HepG2 (cell line): Measurements from ENCODE around the gene DMPK. TPM values are rescaled to one million over a fixed set of nuclear protein-coding genes. Genes with fewer than 3 reads are reported as not detected.

Source experiments
- ATAC-seq: fragments of 200-7000 bp; cut with Tn5 transposase; 3 replicates; pipeline ENCODE4 v1.9.1; 2020; ENCODE audit warnings: mild to moderate bottlenecking, moderate library complexity
- BruUV-seq: library from RNA; stranded (reverse); fragments of 400-500 nt; replicated peaks from 2 replicates; lab custom pipeline; 2021; lab: Mats Ljungman, UMichigan
- CTCF ChIA-PET: fragments of 300-600 bp; formaldehyde crosslinking; extraction: SDS; loops from one replicate; lab custom pipeline; 2021; ENCODE audit warnings: low total read pairs, inconsistent platforms, low intra/inter-chr PET ratio; lab: Yijun Ruan, JAX
- POLR2A ChIA-PET: fragments of 350-600 bp; sonication (Branson Sonifier 250); formaldehyde crosslinking; loops from one replicate; lab custom pipeline; 2020; ENCODE audit warnings: antibody characterized with exemption, inconsistent platforms; lab: Yijun Ruan, JAX
- DNase-seq: peaks from one replicate; pipeline ENCODE4 v3.0.0-alpha.2; 2015; ENCODE audit warnings: low spot score
- FAIRE-seq: peaks from 3 replicates; lab custom pipeline; 2011; peaks lifted over from hg19 to GRCh38; lab: Jason Lieb, UNC
- H2AFZ ChIP-seq: one replicate; pipeline ENCODE4 v1.6.1; 2011; ENCODE audit warnings: low read length, inconsistent platforms
- H3K27ac ChIP-seq: fragments of 300-600 bp; 3 replicates; pipeline ENCODE4 v1.8.0; 2011; ENCODE audit warnings: mixed run types, mild to moderate bottlenecking, mixed read lengths, low read length, inconsistent platforms; ENCODE audit not compliant: insufficient read depth; ENCODE audit errors: extremely low read length
- H3K27me3 ChIP-seq, 2 experiments: fragments of 200-600 bp in 1 of 2; 2 replicates in 1 of 2; 3 replicates in 1 of 2; pipeline versions ENCODE4 v1.6.0 to v1.8.0; 2011; ENCODE audit warnings: low read length in 2 of 2, mild to moderate bottlenecking in 2 of 2, moderate library complexity in 2 of 2, inconsistent platforms in 1 of 2; ENCODE audit not compliant: insufficient read depth in 2 of 2, control insufficient read depth in 1 of 2
- H3K36me3 ChIP-seq, 2 experiments: fragments of 200-600 bp in 1 of 2; replicated peaks in 1 of 2; 2 replicates in 1 of 2; 3 replicates in 1 of 2; pipeline versions ENCODE4 v1.5.1 to v1.8.0; 2011; ENCODE audit warnings: low read length in 2 of 2, inconsistent platforms in 1 of 2; ENCODE audit not compliant: insufficient read depth in 2 of 2, control insufficient read depth in 1 of 2
- H3K4me1 ChIP-seq: 2 replicates; pipeline ENCODE4 v1.5.1; 2012; ENCODE audit warnings: low read length, inconsistent platforms; ENCODE audit not compliant: insufficient read depth
- H3K4me2 ChIP-seq: 2 replicates; pipeline ENCODE4 v1.6.0; 2011; ENCODE audit warnings: low read depth, low read length, inconsistent platforms
- H3K4me3 ChIP-seq, 3 experiments: fragments of 200-600 bp in 1 of 3; sonication (generic), shearing (Covaris generic) in 1 of 3; replicated peaks in 1 of 3; 2 replicates each; pipeline ENCODE4 v1.5.1; 2011 to 2016; ENCODE audit warnings: low read length in 3 of 3, inconsistent platforms in 2 of 3, low read depth in 2 of 3, mild to moderate bottlenecking in 2 of 3, control low read depth in 1 of 3, mixed read lengths in 1 of 3; ENCODE audit not compliant: insufficient read depth in 1 of 3
- H3K79me2 ChIP-seq: one replicate; pipeline ENCODE4 v1.6.1; 2011; ENCODE audit warnings: low read length, inconsistent platforms; ENCODE audit not compliant: insufficient read depth
- H3K9ac ChIP-seq: 2 replicates; pipeline ENCODE4 v1.6.0; 2011; ENCODE audit warnings: mild to moderate bottlenecking, low read depth, low read length, inconsistent platforms; ENCODE audit not compliant: insufficient read depth
- H3K9me3 ChIP-seq: 2 replicates; pipeline ENCODE4 v1.5.1; 2012; ENCODE audit warnings: mild to moderate bottlenecking, low read length
- H4K20me1 ChIP-seq: 2 replicates; pipeline ENCODE4 v1.6.0; 2011; ENCODE audit warnings: inconsistent platforms, mild to moderate bottlenecking, low read length, moderate library complexity; ENCODE audit not compliant: insufficient read depth
- AGO2 ChIP-seq: fragments of 200-400 bp; formaldehyde crosslinking; optimal IDR thresholded peaks from 2 replicates; pipeline ENCODE3; 2017; ENCODE audit warnings: mild to moderate bottlenecking, low read depth, low read length, moderate library complexity
- IRX3 ChIP-seq: sonication (generic); formaldehyde crosslinking; IDR thresholded peaks from 2 replicates; pipeline ENCODE4 v1.8.1; 2023; ENCODE audit warnings: mild to moderate bottlenecking, low read depth, missing genetic modification reagents, borderline replicate concordance
- MAF1 ChIP-seq: sonication (generic); formaldehyde crosslinking; IDR thresholded peaks from 2 replicates; pipeline ENCODE4 v1.5.0; 2020; ENCODE audit warnings: missing genetic modification reagents, borderline replicate concordance
- MEIS1 ChIP-seq: sonication (generic); formaldehyde crosslinking; IDR thresholded peaks from 2 replicates; pipeline ENCODE4 v1.9.0; 2021; ENCODE audit warnings: mild to moderate bottlenecking, missing genetic modification reagents, moderate library complexity, borderline replicate concordance
- MXD1 ChIP-seq: sonication (generic); formaldehyde crosslinking; IDR thresholded peaks from 2 replicates; pipeline ENCODE4 v1.4.0; 2020; ENCODE audit warnings: mild to moderate bottlenecking, missing genetic modification reagents
- SNAI1 ChIP-seq: sonication (generic); formaldehyde crosslinking; IDR thresholded peaks from 2 replicates; pipeline ENCODE4 v1.5.0; 2020; ENCODE audit warnings: mild to moderate bottlenecking, missing genetic modification reagents, borderline replicate concordance
- ZNF556 ChIP-seq: sonication (generic); formaldehyde crosslinking; IDR thresholded peaks from 2 replicates; pipeline ENCODE4 v1.4.0; 2020; ENCODE audit warnings: mild to moderate bottlenecking, missing genetic modification reagents, borderline replicate concordance
- WGBS: methylation state at CpG from one replicate; pipeline ENCODE4 v1.1.6; 2017; ENCODE audit warnings: low lambda C conversion rate; 5-methylcytosine and 5-hydroxymethylcytosine counted together
- in situ Hi-C: cut with HindIII; loops from 2 replicates; pipeline ENCODE4 v1.10.0; 2017; ENCODE audit warnings: low pct_unique_long_range_greater_than_20kb; ENCODE audit not compliant: extremely low pct_ligation_motif_present
- intact Hi-C: fragments of 100-400 bp; cut with micrococcal nuclease; formaldehyde crosslinking; loops from one replicate; pipeline ENCODE4 v1.10.0; 2022; ENCODE audit not compliant: unreplicated experiment
- polyA plus RNA-seq, 8 experiments: library from polyadenylated mRNA; depleted of rRNA in 3 of 8; stranded (reverse) in 7 of 8; unstranded in 1 of 8; fragments of >200 nt; fragmentation: Illumina TruSeq in 4 of 8; extraction: Trizol in 4 of 8; gene quantifications; 2 replicates each; pipeline versions ENCODE4 v1.2.1 to v1.2.3, GENCODE V29; 2011 to 2016; ENCODE audit warnings: low read depth in 4 of 8, missing spikeins in 1 of 8, mixed read lengths in 1 of 8; ENCODE audit not compliant: insufficient read depth in 1 of 8
- total RNA-seq, 5 experiments: library from RNA; depleted of rRNA; stranded (reverse); fragments of >200 nt; fragmentation: Illumina TruSeq; extraction: Trizol; gene quantifications; 2 replicates each; pipeline ENCODE4 v1.2.3, GENCODE V29; 2016; ENCODE audit warnings: low read depth in 1 of 5
- TF ChIP-seq, protein P1 (sequence below): sonication (generic); formaldehyde crosslinking; IDR thresholded peaks from 2 replicates; pipeline ENCODE4 v1.4.0; 2020; ENCODE audit warnings: mild to moderate bottlenecking, missing genetic modification reagents, borderline replicate concordance

The DMPK gene
- total and polyA plus RNA-seq, 2 of the 13 experiments (the other 11 are each of a cell fraction or from before 2014, with no cell fraction given) = 5.3 to 8.8 TPM

- BruUV-seq = no TSS peak
- Histone ChIP-seq H3K27me3 (no peaks in the 10 kb centered on the region), H3K27ac (no peak overlapping the region), H3K79me2 (no peaks in the 10 kb centered on the region), H3K9me3 (no peaks in the 10 kb centered on the region), H3K4me1 (no peaks in the 10 kb centered on the region), H3K4me2 (no peak overlapping the region), H4K20me1 (no peaks in the 10 kb centered on the region), H3K9ac (no peak overlapping the region), H3K36me3 (peaks cover 40 to 69% of the 10 kb centered on the region in 2 experiments), H2AFZ (no peak overlapping the region), H3K4me3 (no peak overlapping the region)
- ATAC-seq (no peak), DNase-seq (no peak), FAIRE-seq (no peak)
- in situ Hi-C loops = no loop called here
- TF ChIP-seq SNAI1 (no peak), AGO2 (peak; percentile 75), MEIS1 (no peak), MAF1 (CRISPR knock-in tag) (no peak), MXD1 (no peak)
- WGBS = 97% methylated on average over 6 of the region's 16 CpGs
- ChIA-PET POLR2A (interaction anchor here (0.5 kb wide), 1 partner anchor 29 kb away, joined by 3 read pairs; no protein-coding TSS in a partner anchor), CTCF (no interaction called here)
- intact Hi-C loops = no loop called here
Observed at GRCh38 chr19:45828945-45829344, 46.7 kb upstream of the DMPK start.

- in situ Hi-C loops (no loop called here), intact Hi-C loops (no loop called here)
- Histone ChIP-seq H3K4me1 (no peaks in the 10 kb centered on the region), H3K9ac (no peak overlapping the region), H3K79me2 (no peaks in the 10 kb centered on the region), H3K36me3 (peaks cover 40 to 71% of the 10 kb centered on the region in 2 experiments), H3K4me2 (no peak overlapping the region), H3K27me3 (no peaks in the 10 kb centered on the region), H4K20me1 (no peaks in the 10 kb centered on the region), H2AFZ (no peak overlapping the region), H3K9me3 (no peaks in the 10 kb centered on the region), H3K27ac (no peak overlapping the region), H3K4me3 (no peak overlapping the region)
- POLR2A ChIA-PET = interaction anchor here (0.5 kb wide), 1 partner anchor 29 kb away, joined by 3 read pairs; no protein-coding TSS in a partner anchor
- no peak for FAIRE-seq
- DNase-seq = no peak
- CTCF ChIA-PET = no interaction called here
- 99% methylated on average over 9 of the region's 9 CpGs for WGBS
- no peak for ATAC-seq
- BruUV-seq = no TSS peak
- TF ChIP-seq, protein P1, sequence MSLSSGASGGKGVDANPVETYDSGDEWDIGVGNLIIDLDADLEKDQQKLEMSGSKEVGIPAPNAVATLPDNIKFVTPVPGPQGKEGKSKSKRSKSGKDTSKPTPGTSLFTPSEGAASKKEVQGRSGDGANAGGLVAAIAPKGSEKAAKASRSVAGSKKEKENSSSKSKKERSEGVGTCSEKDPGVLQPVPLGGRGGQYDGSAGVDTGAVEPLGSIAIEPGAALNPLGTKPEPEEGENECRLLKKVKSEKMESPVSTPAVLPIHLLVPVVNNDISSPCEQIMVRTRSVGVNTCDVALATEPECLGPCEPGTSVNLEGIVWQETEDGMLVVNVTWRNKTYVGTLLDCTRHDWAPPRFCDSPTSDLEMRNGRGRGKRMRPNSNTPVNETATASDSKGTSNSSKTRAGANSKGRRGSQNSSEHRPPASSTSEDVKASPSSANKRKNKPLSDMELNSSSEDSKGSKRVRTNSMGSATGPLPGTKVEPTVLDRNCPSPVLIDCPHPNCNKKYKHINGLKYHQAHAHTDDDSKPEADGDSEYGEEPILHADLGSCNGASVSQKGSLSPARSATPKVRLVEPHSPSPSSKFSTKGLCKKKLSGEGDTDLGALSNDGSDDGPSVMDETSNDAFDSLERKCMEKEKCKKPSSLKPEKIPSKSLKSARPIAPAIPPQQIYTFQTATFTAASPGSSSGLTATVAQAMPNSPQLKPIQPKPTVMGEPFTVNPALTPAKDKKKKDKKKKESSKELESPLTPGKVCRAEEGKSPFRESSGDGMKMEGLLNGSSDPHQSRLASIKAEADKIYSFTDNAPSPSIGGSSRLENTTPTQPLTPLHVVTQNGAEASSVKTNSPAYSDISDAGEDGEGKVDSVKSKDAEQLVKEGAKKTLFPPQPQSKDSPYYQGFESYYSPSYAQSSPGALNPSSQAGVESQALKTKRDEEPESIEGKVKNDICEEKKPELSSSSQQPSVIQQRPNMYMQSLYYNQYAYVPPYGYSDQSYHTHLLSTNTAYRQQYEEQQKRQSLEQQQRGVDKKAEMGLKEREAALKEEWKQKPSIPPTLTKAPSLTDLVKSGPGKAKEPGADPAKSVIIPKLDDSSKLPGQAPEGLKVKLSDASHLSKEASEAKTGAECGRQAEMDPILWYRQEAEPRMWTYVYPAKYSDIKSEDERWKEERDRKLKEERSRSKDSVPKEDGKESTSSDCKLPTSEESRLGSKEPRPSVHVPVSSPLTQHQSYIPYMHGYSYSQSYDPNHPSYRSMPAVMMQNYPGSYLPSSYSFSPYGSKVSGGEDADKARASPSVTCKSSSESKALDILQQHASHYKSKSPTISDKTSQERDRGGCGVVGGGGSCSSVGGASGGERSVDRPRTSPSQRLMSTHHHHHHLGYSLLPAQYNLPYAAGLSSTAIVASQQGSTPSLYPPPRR (CRISPR knock-in tag) = no peak
- no peak for TF ChIP-seq IRX3
- no peak for TF ChIP-seq ZNF556
Observed at GRCh38 chr19:45828523-45828922, 46.2 kb upstream of the DMPK start.
